ENCODE measurements around the gene LRP1.

LRP1 gene

GRCh38 chr12:57185906-57186508, 57.7 kb downstream of the LRP1 start:
- H3K4me3 ChIP-seq: no peak overlapping the region
- no peaks in the 10 kb centered on the region for H3K9me3 ChIP-seq (ENCODE audit: low read depth, low read length)
- no peak overlapping the region for H3K27ac ChIP-seq
- H3K36me3 ChIP-seq (ENCODE audit: insufficient read depth, low read length): peaks cover 20% of the 10 kb centered on the region; the same call in 1 of the 2 replicates
- DNase-seq (ENCODE audit: low read depth, low spot score): no peak
- TF ChIP-seq EZH2 (IDR thresholded peaks at IDR 0.05): no peak
- no peak for TF ChIP-seq POLR2AphosphoS5 (IDR thresholded peaks at IDR 0.05; ENCODE audit: borderline replicate concordance, low read depth, low read length)
- no peak for TF ChIP-seq FOXP2 (optimal IDR thresholded peaks at IDR 0.05; ENCODE audit: control extremely low read depth, extremely low read length, insufficient read depth)
- H3K9ac ChIP-seq (ENCODE audit: insufficient read length): no peak overlapping the region

- H3K4me3 ChIP-seq: no peak overlapping the region
- H3K9ac ChIP-seq (ENCODE audit: insufficient read length): no peak overlapping the region
- no peak for DNase-seq (ENCODE audit: low read depth, low spot score)
- peaks cover 34% of the 10 kb centered on the region; the same call in 1 of the 2 replicates for H3K36me3 ChIP-seq (ENCODE audit: insufficient read depth, low read length)
- TF ChIP-seq FOXP2 (optimal IDR thresholded peaks at IDR 0.05; ENCODE audit: control extremely low read depth, extremely low read length, insufficient read depth) (no peak), EZH2 (IDR thresholded peaks at IDR 0.05) (no peak), POLR2AphosphoS5 (IDR thresholded peaks at IDR 0.05; ENCODE audit: borderline replicate concordance, low read depth, low read length) (no peak)
- H3K27ac ChIP-seq: no peak overlapping the region
- no peaks in the 10 kb centered on the region for H3K9me3 ChIP-seq (ENCODE audit: low read depth, low read length)
Measured at GRCh38 chr12:57187222-57188089, 59.2 kb downstream of the LRP1 start.

- Histone ChIP-seq H3K36me3 (ENCODE audit: insufficient read depth, low read length) (peaks cover 38% of the 10 kb centered on the region; the same call in 1 of the 2 replicates), H3K27ac (no peak overlapping the region), H3K9me3 (ENCODE audit: low read depth, low read length) (no peaks in the 10 kb centered on the region), H3K4me3 (no peak overlapping the region), H3K9ac (ENCODE audit: insufficient read length) (no peak overlapping the region)
- TF ChIP-seq POLR2AphosphoS5 (IDR thresholded peaks at IDR 0.05; ENCODE audit: borderline replicate concordance, low read depth, low read length): no peak
- TF ChIP-seq EZH2 (IDR thresholded peaks at IDR 0.05): no peak
- no peak for TF ChIP-seq FOXP2 (optimal IDR thresholded peaks at IDR 0.05; ENCODE audit: control extremely low read depth, extremely low read length, insufficient read depth)
- DNase-seq (ENCODE audit: low read depth, low spot score): no peak
Measured at GRCh38 chr12:57188090-57188425, 59.8 kb downstream of the LRP1 start.

GRCh38 chr12:57190037-57190436, 61.8 kb downstream of the LRP1 start:
- H3K27ac ChIP-seq: peak overlapping the region; percentile 55
- H3K4me3 ChIP-seq: no peak overlapping the region
- no peak for DNase-seq (ENCODE audit: low read depth, low spot score)
- no peak for TF ChIP-seq FOXP2 (optimal IDR thresholded peaks at IDR 0.05; ENCODE audit: control extremely low read depth, extremely low read length, insufficient read depth)
- TF ChIP-seq POLR2AphosphoS5 (IDR thresholded peaks at IDR 0.05; ENCODE audit: borderline replicate concordance, low read depth, low read length): no peak
- TF ChIP-seq EZH2 (IDR thresholded peaks at IDR 0.05): no peak
- H3K9me3 ChIP-seq (ENCODE audit: low read depth, low read length): no peaks in the 10 kb centered on the region
- H3K36me3 ChIP-seq (ENCODE audit: insufficient read depth, low read length): peaks cover 52% of the 10 kb centered on the region; the same call in 1 of the 2 replicates
- no peak overlapping the region for H3K9ac ChIP-seq (ENCODE audit: insufficient read length)

GRCh38 chr12:57190821-57191220, 62.5 kb downstream of the LRP1 start:
- Histone ChIP-seq H3K36me3 (ENCODE audit: insufficient read depth, low read length) (peaks cover 54% of the 10 kb centered on the region; the same call in 1 of the 2 replicates), H3K4me3 (no peak overlapping the region), H3K9ac (ENCODE audit: insufficient read length) (no peak overlapping the region), H3K9me3 (ENCODE audit: low read depth, low read length) (no peaks in the 10 kb centered on the region), H3K27ac (no peak overlapping the region)
- no peak for TF ChIP-seq FOXP2 (optimal IDR thresholded peaks at IDR 0.05; ENCODE audit: control extremely low read depth, extremely low read length, insufficient read depth)
- TF ChIP-seq EZH2 (IDR thresholded peaks at IDR 0.05): no peak
- no peak for TF ChIP-seq POLR2AphosphoS5 (IDR thresholded peaks at IDR 0.05; ENCODE audit: borderline replicate concordance, low read depth, low read length)
- no peak for DNase-seq (ENCODE audit: low read depth, low spot score)

- Histone ChIP-seq H3K4me3 (no peak overlapping the region), H3K9me3 (ENCODE audit: low read depth, low read length) (no peaks in the 10 kb centered on the region), H3K36me3 (ENCODE audit: insufficient read depth, low read length) (peaks cover 54% of the 10 kb centered on the region; the same call in 1 of the 2 replicates), H3K27ac (no peak overlapping the region), H3K9ac (ENCODE audit: insufficient read length) (no peak overlapping the region)
- TF ChIP-seq FOXP2 (optimal IDR thresholded peaks at IDR 0.05; ENCODE audit: control extremely low read depth, extremely low read length, insufficient read depth) (no peak), POLR2AphosphoS5 (IDR thresholded peaks at IDR 0.05; ENCODE audit: borderline replicate concordance, low read depth, low read length) (no peak), EZH2 (IDR thresholded peaks at IDR 0.05) (no peak)
- DNase-seq (ENCODE audit: low read depth, low spot score): no peak
Measured at GRCh38 chr12:57191410-57191809, 63.1 kb downstream of the LRP1 start.

- H3K27ac ChIP-seq: no peak overlapping the region
- no peak for DNase-seq (ENCODE audit: low read depth, low spot score)
- peaks cover 54% of the 10 kb centered on the region; the same call in 1 of the 2 replicates for H3K36me3 ChIP-seq (ENCODE audit: insufficient read depth, low read length)
- no peak overlapping the region for H3K4me3 ChIP-seq
- no peaks in the 10 kb centered on the region for H3K9me3 ChIP-seq (ENCODE audit: low read depth, low read length)
- H3K9ac ChIP-seq (ENCODE audit: insufficient read length): no peak overlapping the region
- no peak for TF ChIP-seq POLR2AphosphoS5 (IDR thresholded peaks at IDR 0.05; ENCODE audit: borderline replicate concordance, low read depth, low read length)
- no peak for TF ChIP-seq EZH2 (IDR thresholded peaks at IDR 0.05)
- TF ChIP-seq FOXP2 (optimal IDR thresholded peaks at IDR 0.05; ENCODE audit: control extremely low read depth, extremely low read length, insufficient read depth): no peak
Measured at GRCh38 chr12:57192920-57193319, 64.6 kb downstream of the LRP1 start.

GRCh38 chr12:57193706-57194245, 65.5 kb downstream of the LRP1 start:
- no peak for TF ChIP-seq EZH2 (IDR thresholded peaks at IDR 0.05)
- no peak for TF ChIP-seq FOXP2 (optimal IDR thresholded peaks at IDR 0.05; ENCODE audit: control extremely low read depth, extremely low read length, insufficient read depth)
- no peak for TF ChIP-seq POLR2AphosphoS5 (IDR thresholded peaks at IDR 0.05; ENCODE audit: borderline replicate concordance, low read depth, low read length)
- no peak overlapping the region for H3K4me3 ChIP-seq
- H3K9ac ChIP-seq (ENCODE audit: insufficient read length): no peak overlapping the region
- H3K27ac ChIP-seq: no peak overlapping the region
- peaks cover 63% of the 10 kb centered on the region; the same call in 1 of the 2 replicates for H3K36me3 ChIP-seq (ENCODE audit: insufficient read depth, low read length)
- no peaks in the 10 kb centered on the region for H3K9me3 ChIP-seq (ENCODE audit: low read depth, low read length)
- DNase-seq (ENCODE audit: low read depth, low spot score): no peak

Measured in SK-N-MC (cell line).